B cell (primary cell): ENCODE data around the gene SIPA1L2. TPM values are rescaled to one million over a fixed set of nuclear protein-coding genes. Genes with fewer than 3 reads are reported as not detected.

Experiments used
- ATAC-seq: fragments of 200-7000 bp; cut with Tn5 transposase; one replicate; pipeline ENCODE4 v1.10.0; 2021; ENCODE audit warnings: low read depth, mild to moderate bottlenecking, moderate number of reproducible peaks, moderate library complexity
- CTCF ChIA-PET: fragments of 350-600 bp; sonication (Branson Sonifier 250); formaldehyde crosslinking; loops from one replicate; lab custom pipeline; 2021; ENCODE audit warnings: antibody characterized with exemption, inconsistent platforms; lab: Charles Lee
- POLR2A ChIA-PET: fragments of 350-600 bp; sonication (Branson Sonifier 250); formaldehyde crosslinking; loops from one replicate; lab custom pipeline; 2021; ENCODE audit warnings: antibody characterized with exemption; lab: Charles Lee
- DNase-seq: peaks from one replicate; pipeline ENCODE4 v3.0.0; 2013
- H2AFZ ChIP-seq: 2 replicates; pipeline ENCODE4 v1.6.1; 2012; ENCODE audit warnings: mild to moderate bottlenecking, low read depth, low read length; ENCODE audit not compliant: insufficient read depth, poor library complexity, severe bottlenecking
- H3K27ac ChIP-seq, 2 donors: 1 replicate in 1 of 2; 2 replicates in 1 of 2; pipeline ENCODE4 v1.5.1; 2012 to 2013; ENCODE audit warnings: low read length in 2 of 2, mild to moderate bottlenecking in 2 of 2, moderate library complexity in 1 of 2
- H3K27me3 ChIP-seq, 4 experiments: fragments of 200-600 bp in 1 of 4; sonication (generic) in 1 of 4; replicated peaks in 1 of 4; 1 replicate in 2 of 4; 2 replicates in 2 of 4; pipeline versions ENCODE4 v1.6.1 to v1.7.0; 2013 to 2016; ENCODE audit warnings: low read length in 3 of 4, mild to moderate bottlenecking in 2 of 4, mixed read lengths in 1 of 4, moderate library complexity in 1 of 4; ENCODE audit not compliant: insufficient read depth in 4 of 4, control insufficient read depth in 3 of 4; ENCODE audit errors: control extremely low read depth in 1 of 4
- H3K36me3 ChIP-seq, 2 experiments: replicated peaks in 1 of 2; 1 replicate in 1 of 2; 2 replicates in 1 of 2; pipeline versions ENCODE4 v1.6.1 to v1.7.1; 2013; ENCODE audit warnings: low read length in 1 of 2; ENCODE audit not compliant: insufficient read depth in 2 of 2, control insufficient read depth in 1 of 2; ENCODE audit errors: control extremely low read depth in 1 of 2, extremely low read depth in 1 of 2
- H3K4me1 ChIP-seq, 2 donors: fragments of 200-600 bp in 1 of 2; sonication (generic) in 1 of 2; 1 replicate in 1 of 2; 2 replicates in 1 of 2; pipeline versions ENCODE4 v1.5.1 to v1.6.1; 2013 to 2017; ENCODE audit warnings: low read length in 2 of 2; ENCODE audit not compliant: control insufficient read depth in 2 of 2, insufficient read depth in 2 of 2
- H3K4me2 ChIP-seq: replicated peaks from 2 replicates; pipeline ENCODE3; 2012; ENCODE audit warnings: mild to moderate bottlenecking, low read depth, low read length; ENCODE audit not compliant: poor library complexity, severe bottlenecking
- H3K4me3 ChIP-seq, 5 experiments: fragments of 200-600 bp in 1 of 5; sonication (generic) in 1 of 5; 1 replicate in 3 of 5; 2 replicates in 2 of 5; pipeline versions ENCODE4 v1.5.1 to v1.7.0; 2011 to 2016; ENCODE audit warnings: low read length in 4 of 5, mild to moderate bottlenecking in 4 of 5, low read depth in 2 of 5, control low read depth in 1 of 5, moderate library complexity in 1 of 5; ENCODE audit not compliant: insufficient read depth in 1 of 5; ENCODE audit errors: control extremely low read depth in 1 of 5, extremely low read depth in 1 of 5
- H3K79me2 ChIP-seq: fragments of 200-600 bp; sonication (generic); one replicate; pipeline ENCODE4 v1.6.0; 2016; ENCODE audit warnings: low read length; ENCODE audit not compliant: control insufficient read depth, insufficient read depth
- H3K9ac ChIP-seq: fragments of 200-600 bp; sonication (generic); 2 replicates; pipeline ENCODE4 v1.6.1; 2017; ENCODE audit warnings: mild to moderate bottlenecking, low read length, moderate library complexity
- H3K9me3 ChIP-seq, 3 donors: one replicate each; pipeline versions ENCODE4 v1.6.1 to v1.7.1; 2013; ENCODE audit warnings: low read length in 2 of 3; ENCODE audit not compliant: control insufficient read depth in 2 of 3, insufficient read depth in 1 of 3; ENCODE audit errors: control extremely low read depth in 1 of 3
- H4K20me1 ChIP-seq: 2 replicates; pipeline ENCODE4 v1.6.0; 2012; ENCODE audit warnings: mild to moderate bottlenecking, low read length; ENCODE audit not compliant: insufficient read depth, control insufficient read depth, poor library complexity, severe bottlenecking
- H3K27ac Mint-ChIP-seq: one replicate; pipeline ENCODE4 v1.8.0; 2021; ENCODE audit warnings: mixed read lengths
- H3K27me3 Mint-ChIP-seq: one replicate; pipeline ENCODE4 v1.8.0; 2021; ENCODE audit warnings: mixed read lengths
- H3K4me1 Mint-ChIP-seq: one replicate; pipeline ENCODE4 v1.8.0; 2021; ENCODE audit warnings: mixed read lengths
- H3K4me3 Mint-ChIP-seq: one replicate; pipeline ENCODE4 v1.8.0; 2021; ENCODE audit warnings: mixed read lengths
- H3K9me3 Mint-ChIP-seq: one replicate; pipeline ENCODE4 v1.8.0; 2022; ENCODE audit warnings: mixed read lengths; ENCODE audit not compliant: insufficient read depth
- CTCF ChIP-seq: fragments of 200-600 bp; IDR thresholded peaks from one replicate; pipeline ENCODE4 v1.8.0; 2022; ENCODE audit warnings: antibody characterized with exemption, mild to moderate bottlenecking
- EZH2 ChIP-seq: IDR thresholded peaks from 2 replicates; pipeline ENCODE4 v1.6.1; 2012; ENCODE audit warnings: borderline replicate concordance, low read depth, mild to moderate bottlenecking, moderate library complexity, low read length; ENCODE audit not compliant: insufficient read depth, poor library complexity, severe bottlenecking
- WGBS: methylation state at CpG from one replicate; pipeline ENCODE4 v1.1.5; 2013; ENCODE audit warnings: missing lambda C conversion rate; ENCODE audit not compliant: insufficient coverage; 5-methylcytosine and 5-hydroxymethylcytosine counted together
- intact Hi-C: fragments of 100-400 bp; cut with micrococcal nuclease; formaldehyde crosslinking; loops from one replicate; pipeline ENCODE4 v1.10.0; 2022
- polyA plus RNA-seq: library from polyadenylated mRNA; depleted of rRNA; stranded (reverse); fragments of >200 nt; gene quantifications from 2 replicates; pipeline ENCODE4 v1.2.3, GENCODE V29; 2012
- total RNA-seq, 2 donors: library from RNA; stranded (reverse); fragments of 120-200 nt in 1 of 2; gene quantifications; 1 replicate in 1 of 2; 2 replicates in 1 of 2; pipeline versions ENCODE4 v1.2.3 to v1.2.4, GENCODE V29; 2013 to 2022

Gene SIPA1L2
- total and polyA plus RNA-seq, 2 donors (not counting 1 experiment from before 2014, with no cell fraction given), result 0.07 TPM

DNA sequence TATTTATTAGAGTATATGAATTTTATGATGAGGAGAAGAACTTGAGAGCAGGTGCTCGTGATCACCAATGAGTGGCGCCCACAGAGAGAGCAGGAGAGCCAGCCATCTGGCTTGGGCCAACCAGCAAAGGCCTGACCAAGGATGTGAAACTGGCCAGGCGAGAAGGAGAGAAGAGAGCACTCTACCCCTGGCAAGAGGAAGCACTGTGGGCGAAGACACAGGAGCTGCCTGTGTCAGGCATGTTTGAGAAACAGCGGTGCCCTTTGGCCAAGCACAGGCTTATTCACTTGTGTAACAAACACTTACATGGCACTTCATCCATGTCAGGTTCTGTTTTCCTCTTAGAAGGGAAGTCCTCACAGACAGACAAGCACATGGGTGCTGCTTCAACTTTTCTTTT, 4.2 kb upstream of the SIPA1L2 start:
- Histone ChIP-seq H4K20me1 (no peaks in the 10 kb centered on the region), H3K79me2 (no peaks in the 10 kb centered on the region), H3K9ac (no peak overlapping the region), H3K27me3 (peaks cover 0 to 16% (median 9%) of the 10 kb centered on the region in 4 experiments), H3K4me2 (no peak overlapping the region), H3K27ac (no peak overlapping the region), H3K4me1 (peaks cover 12% of the 10 kb centered on the region in 2 donors), H3K4me3 (no peak overlapping the region), H3K9me3 (no peaks in the 10 kb centered on the region), H2AFZ (no peak overlapping the region), H3K36me3 (no peaks in the 10 kb centered on the region)
- peaks cover 41% of the 10 kb centered on the region for H3K27me3 Mint-ChIP-seq
- no peaks in the 10 kb centered on the region for H3K9me3 Mint-ChIP-seq
- H3K4me1 Mint-ChIP-seq, result peaks cover 9% of the 10 kb centered on the region
- CTCF ChIA-PET, result interaction anchor here (0.9 to 1.1 kb wide), 2 partner anchors 9 to 35 kb away, joined by 3 read pairs; no protein-coding TSS in a partner anchor
- intact Hi-C loops, result loop anchor here (5.0 kb wide), 1 partner anchor 318 kb away; the partner anchor contains the start of gene NTPCR
- no peak overlapping the region for H3K4me3 Mint-ChIP-seq
- ATAC-seq (no peak), DNase-seq (no peak)
- TF ChIP-seq CTCF (no peak), EZH2 (no peak)
- POLR2A ChIA-PET, result no interaction called here
- no peak overlapping the region for H3K27ac Mint-ChIP-seq
- WGBS, result 16% methylated on average over 5 of the region's 5 CpGs

DNA sequence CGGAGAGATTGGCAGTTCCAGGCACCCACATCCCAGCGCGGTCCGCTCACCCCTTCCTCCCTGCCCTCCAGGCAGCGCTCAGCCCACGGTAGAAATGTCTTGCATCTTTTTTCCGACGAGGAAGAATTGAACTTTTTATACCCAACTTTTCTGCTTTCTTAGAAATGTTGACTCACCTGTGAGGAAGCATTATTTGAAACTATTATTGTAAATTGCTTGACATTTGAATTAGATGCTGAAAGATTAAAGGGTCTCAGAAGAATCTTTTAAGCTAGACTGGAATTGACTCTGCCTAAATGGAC, 912 bp upstream of the SIPA1L2 start:
- intact Hi-C loops, result loop anchor here (5.0 kb wide), 1 partner anchor 321 kb away; the partner anchor contains the start of gene NTPCR
- Histone ChIP-seq H3K27me3 (peaks cover 0 to 19% (median 18%) of the 10 kb centered on the region in 4 experiments), H4K20me1 (no peaks in the 10 kb centered on the region), H3K4me1 (peaks cover 14 to 16% of the 10 kb centered on the region in 2 donors), H3K36me3 (no peaks in the 10 kb centered on the region), H2AFZ (peak overlapping the region; percentile 83), H3K4me2 (peak overlapping the region; percentile 90), H3K27ac (no peak overlapping the region), H3K79me2 (no peaks in the 10 kb centered on the region), H3K9ac (peak overlapping the region; percentile 67), H3K4me3 (peak overlapping the region in 4 of 5 experiments; percentile 42 to 62 (median 62)), H3K9me3 (no peaks in the 10 kb centered on the region)
- ChIA-PET CTCF (no interaction called here), POLR2A (no interaction called here)
- peak overlapping the region; percentile 91 for H3K4me3 Mint-ChIP-seq
- no peak overlapping the region for H3K27ac Mint-ChIP-seq
- H3K9me3 Mint-ChIP-seq, result no peaks in the 10 kb centered on the region
- peaks cover 14% of the 10 kb centered on the region for H3K4me1 Mint-ChIP-seq
- TF ChIP-seq CTCF (no peak), EZH2 (no peak)
- no peak for DNase-seq
- peaks cover 64% of the 10 kb centered on the region for H3K27me3 Mint-ChIP-seq
- no peak for ATAC-seq
- WGBS, result 0% methylated on average over 1 of the region's 8 CpGs
